NCI-H345 (cell line): ENCODE data around the gene CNTNAP2.
"Not testable (repeated sequence)": the region's sequence is repeated elsewhere in the genome, so short reads cannot be mapped to it uniquely, and the experiment has no call there.

ENCODE experiments used
- DNase-seq: peaks from one replicate; lab custom pipeline; 2025; lab: John Stamatoyannopoulos, UW

Gene CNTNAP2

GRCh38 chr7:147096629-147097028 lies 980.0 kb downstream of the CNTNAP2 start:
- no peak for DNase-seq

DNA sequence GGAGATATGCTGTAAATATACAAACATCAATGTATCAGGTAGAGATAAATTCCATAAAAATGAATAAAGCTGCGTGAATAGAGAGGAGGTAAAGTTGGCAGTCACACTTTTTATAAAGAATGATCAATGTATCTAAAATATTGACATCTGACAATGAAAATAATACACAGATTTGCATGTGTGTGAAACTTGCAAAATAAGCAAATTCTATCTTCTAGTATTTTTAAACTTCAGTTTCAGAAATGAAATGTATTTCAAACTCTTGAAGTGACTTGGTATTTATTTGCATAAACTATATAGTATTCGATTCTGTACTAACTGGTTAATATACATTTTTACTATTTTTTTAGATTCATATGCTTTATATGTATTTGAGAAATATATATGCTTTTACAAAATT lies 986.6 kb downstream of the CNTNAP2 start:
- no peak for DNase-seq

GRCh38 chr7:147106746-147107145 lies 990.1 kb downstream of the CNTNAP2 start:
- DNase-seq, result no peak

DNA sequence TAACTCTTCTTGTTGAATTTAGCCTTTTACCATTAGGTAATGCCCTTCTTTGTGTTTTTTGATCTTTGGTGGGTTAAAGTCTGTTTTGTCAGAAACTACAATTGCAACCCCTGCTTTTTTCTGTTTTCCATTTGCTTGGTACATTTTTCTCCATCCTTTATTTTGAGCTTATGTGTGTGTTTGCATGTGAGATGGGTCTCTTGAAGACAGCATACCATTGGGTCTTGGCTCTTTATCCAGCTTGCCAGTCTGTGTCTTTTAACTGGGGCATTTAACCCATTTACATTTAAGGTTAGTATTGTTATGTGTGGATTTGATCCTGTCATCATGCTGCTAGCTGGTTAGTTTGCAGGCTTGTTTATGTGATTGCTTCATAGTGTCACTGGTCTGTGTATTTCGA lies 997.9 kb downstream of the CNTNAP2 start:
- DNase-seq, result not testable (repeated sequence)

- DNase-seq, result no peak
Observed at GRCh38 chr7:147136352-147136751, 1019.8 kb downstream of the CNTNAP2 start.

GRCh38 chr7:147145194-147145593 lies 1028.6 kb downstream of the CNTNAP2 start:
- DNase-seq, result no peak

- DNase-seq, result no peak
Observed at GRCh38 chr7:147146169-147146568, 1029.6 kb downstream of the CNTNAP2 start.

- no peak for DNase-seq
Observed at GRCh38 chr7:147151661-147152060, 1035.1 kb downstream of the CNTNAP2 start.

GRCh38 chr7:147153571-147153970 lies 1037.0 kb downstream of the CNTNAP2 start:
- DNase-seq, result no peak

- DNase-seq, result no peak
Observed at GRCh38 chr7:147161405-147161804, 1044.8 kb downstream of the CNTNAP2 start.

DNA sequence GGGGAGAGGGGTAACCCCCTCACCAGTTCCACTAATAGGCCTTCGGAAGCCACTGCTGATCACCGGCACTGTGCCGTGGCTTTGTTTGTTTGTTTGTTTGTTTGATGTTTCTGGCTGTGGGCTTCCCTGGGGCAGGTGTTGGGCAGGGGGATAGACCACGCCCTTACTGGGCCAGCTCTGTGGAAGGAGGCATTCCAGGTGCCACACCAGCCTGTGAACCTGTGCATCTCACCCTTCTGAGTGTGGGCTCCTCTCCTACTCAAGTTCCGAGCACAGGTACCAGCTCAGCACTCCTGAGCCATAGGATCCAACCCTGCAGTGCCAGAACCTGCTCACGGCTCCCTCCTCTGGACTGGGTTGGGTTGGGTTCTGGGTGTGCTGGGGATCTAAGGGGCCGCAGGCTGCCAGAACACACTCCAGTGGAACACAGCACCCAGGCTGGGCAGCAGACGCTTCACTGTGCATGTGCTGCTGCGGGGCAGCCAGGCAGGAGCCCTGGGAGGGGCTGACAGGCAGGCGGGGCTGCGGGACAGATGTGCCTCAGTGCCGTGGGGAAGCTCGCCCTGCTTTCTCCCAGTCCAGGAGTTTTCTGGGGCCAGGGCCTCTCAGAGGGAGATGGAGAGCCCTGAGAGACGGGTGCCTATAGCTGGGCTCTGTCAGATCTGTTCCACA lies 1053.9 kb downstream of the CNTNAP2 start:
- DNase-seq, result no peak

GRCh38 chr7:147171013-147171391 lies 1054.4 kb downstream of the CNTNAP2 start:
- DNase-seq, result no peak

GRCh38 chr7:147173883-147174282 lies 1057.3 kb downstream of the CNTNAP2 start:
- no peak for DNase-seq

GRCh38 chr7:147182874-147183273 lies 1066.3 kb downstream of the CNTNAP2 start:
- no peak for DNase-seq

DNA sequence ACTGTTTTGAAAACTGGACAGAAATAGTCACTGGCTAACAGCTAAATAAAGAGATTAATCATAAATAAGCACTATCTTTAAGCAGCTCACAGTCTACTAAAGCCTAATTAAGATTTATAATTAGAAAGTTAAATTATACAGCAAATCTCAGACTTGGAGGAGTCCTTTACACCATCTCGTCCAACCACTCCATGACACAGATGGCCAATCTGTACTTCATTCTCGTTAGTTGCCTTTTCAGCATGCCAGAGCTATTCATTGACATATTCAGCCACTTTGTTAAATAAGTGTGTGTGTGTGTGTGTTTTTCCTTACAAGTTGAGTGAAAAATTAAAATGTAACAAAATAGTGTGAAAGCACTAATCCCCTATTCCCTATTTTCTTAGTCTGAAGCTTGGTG lies 1066.7 kb downstream of the CNTNAP2 start:
- DNase-seq, result no peak

GRCh38 chr7:147188467-147188866 lies 1071.9 kb downstream of the CNTNAP2 start:
- DNase-seq, result no peak

DNA sequence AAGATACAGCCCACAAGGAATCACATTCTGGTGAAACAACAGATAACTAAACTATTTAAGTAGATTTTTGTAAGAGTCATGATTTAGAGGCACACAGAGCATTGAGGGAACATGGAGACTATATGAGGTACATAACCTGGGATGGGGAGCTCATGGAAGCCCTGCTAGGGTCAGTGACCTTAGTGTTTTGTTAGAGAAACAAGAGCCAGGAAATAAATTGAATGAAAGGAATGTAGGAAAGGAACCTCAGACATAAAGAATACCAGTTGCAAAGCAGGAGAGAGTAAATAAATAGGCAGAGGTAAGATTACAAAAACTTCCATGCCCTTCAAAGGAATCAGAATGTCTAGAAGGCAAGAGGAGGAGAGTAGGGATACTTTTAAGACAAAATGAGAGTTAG lies 1076.9 kb downstream of the CNTNAP2 start:
- no peak for DNase-seq

- DNase-seq, result peak; percentile 86
Observed at GRCh38 chr7:147196481-147196880, 1079.9 kb downstream of the CNTNAP2 start.

DNA sequence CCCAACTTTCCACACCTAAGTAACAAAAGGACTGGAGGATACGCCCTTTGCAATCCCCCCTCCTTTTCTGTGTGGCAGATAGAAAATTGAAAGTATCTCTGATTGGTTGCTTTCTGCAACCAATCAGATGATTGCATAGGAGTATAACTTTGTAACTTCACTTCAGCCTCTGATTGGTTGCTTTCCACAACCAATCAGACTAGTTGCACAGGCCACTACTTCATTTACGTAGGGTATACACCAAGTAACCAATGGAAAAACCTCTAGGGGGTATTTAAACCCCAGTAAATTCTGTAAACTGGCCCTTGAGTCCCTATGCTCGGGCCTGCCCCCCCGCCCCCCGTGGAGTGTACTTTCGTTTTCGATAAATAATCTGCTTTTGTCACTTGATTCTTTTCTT lies 1080.4 kb downstream of the CNTNAP2 start:
- peak; percentile 70 for DNase-seq

DNA sequence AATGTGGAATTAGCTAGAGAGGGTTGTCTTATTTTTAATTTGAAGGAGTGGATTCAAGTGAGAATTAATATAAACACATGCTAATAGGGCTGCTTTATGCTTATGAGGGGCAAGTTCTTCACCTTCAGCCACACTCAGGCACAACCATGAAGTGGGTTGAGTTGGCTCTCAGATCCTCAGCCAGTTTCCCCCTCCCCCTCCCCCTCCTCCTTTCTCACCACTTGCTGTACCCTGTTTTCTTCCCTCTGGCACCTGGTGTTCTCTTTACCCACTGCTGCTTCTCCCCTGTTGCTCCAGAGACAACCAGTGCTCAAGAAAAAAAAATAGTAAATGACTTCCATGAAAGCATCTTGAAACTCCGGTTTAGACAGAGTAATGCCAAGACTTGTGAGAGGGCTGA lies 1083.3 kb downstream of the CNTNAP2 start:
- DNase-seq, result no peak

DNA sequence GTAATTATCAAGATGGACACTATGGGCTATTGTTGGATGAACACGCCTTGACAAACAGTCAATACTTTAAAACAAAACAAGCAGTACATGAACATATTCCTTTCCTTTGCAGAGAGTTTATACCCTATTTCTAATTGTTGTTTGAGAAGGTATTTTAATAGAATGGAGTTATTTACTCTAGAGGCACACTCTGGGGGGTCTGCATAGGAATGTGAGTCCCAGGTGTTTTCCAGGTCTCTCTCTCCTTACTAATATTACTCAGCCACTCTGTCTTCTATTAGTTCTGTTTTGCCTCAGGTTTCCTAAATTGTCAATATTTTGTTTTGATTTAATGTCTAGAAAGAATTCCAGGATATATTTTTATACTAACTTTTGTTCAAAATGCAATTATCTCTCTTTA lies 1091.4 kb downstream of the CNTNAP2 start:
- DNase-seq, result no peak

- no peak for DNase-seq
Observed at GRCh38 chr7:147231275-147231674, 1114.7 kb downstream of the CNTNAP2 start.

DNA sequence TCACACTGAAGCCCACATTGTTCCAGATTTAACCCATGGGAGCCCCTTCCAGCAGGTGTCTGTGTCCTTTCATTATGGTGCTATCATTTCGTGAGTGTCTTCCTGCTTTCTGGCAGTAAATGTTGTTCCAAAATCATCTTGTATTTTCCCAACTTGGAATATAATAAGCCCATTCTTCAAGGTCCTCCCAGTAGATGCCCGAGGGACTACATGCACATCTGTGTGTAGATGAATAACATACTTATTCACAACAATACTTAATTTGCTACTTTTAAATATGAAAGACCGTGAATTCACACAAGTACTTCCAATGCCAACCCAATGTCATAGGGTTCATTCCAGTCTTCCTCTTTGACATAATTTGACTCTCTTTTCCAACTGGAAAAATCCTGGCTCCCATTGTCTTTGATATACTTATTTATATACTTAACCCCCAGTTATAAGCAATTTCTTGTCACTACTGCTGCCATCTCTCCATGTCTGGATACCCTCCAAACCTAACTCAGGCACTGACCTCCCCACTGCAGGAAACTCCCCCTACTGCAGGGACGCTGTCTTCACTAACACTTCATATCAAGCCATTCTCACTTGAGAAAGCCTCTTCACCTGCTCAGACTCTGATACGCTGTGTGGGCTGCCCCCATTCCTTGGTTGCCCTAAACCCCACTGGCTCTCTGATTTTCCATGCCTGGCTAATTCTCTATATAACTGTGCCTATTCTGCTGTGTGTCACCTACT lies 1119.2 kb downstream of the CNTNAP2 start:
- no peak for DNase-seq

- DNase-seq, result no peak
Observed at GRCh38 chr7:147240468-147240867, 1123.9 kb downstream of the CNTNAP2 start.
